RWPE1 (cell line): ENCODE data around the gene SLC25A52.

Source experiments
- CTCF ChIA-PET: fragments of 350-600 bp; sonication (Branson Sonifier 250); formaldehyde crosslinking; extraction: SDS; loops from one replicate; lab custom pipeline; 2021; lab: Yijun Ruan, JAX
- POLR2A ChIA-PET: fragments of 400-600 bp; formaldehyde crosslinking; extraction: SDS; loops from one replicate; lab custom pipeline; 2020; ENCODE audit warnings: antibody characterized with exemption; ENCODE audit not compliant: low non-redundant PET; lab: Yijun Ruan, JAX
- DNase-seq: peaks from one replicate; pipeline ENCODE4 v3.0.0; 2012; ENCODE audit warnings: low spot score
- H3K27ac ChIP-seq: fragments of 450-650 bp; 2 replicates; pipeline ENCODE4 v1.5.1; 2017
- CTCF ChIP-seq: fragments of 450-650 bp; conservative IDR thresholded peaks from 2 replicates; pipeline ENCODE4 v1.5.1; 2017; ENCODE audit warnings: low read depth, mild to moderate bottlenecking

The SLC25A52 gene

GRCh38 chr18:31720867-31721266 is 39.8 kb downstream of the SLC25A52 start:
- DNase-seq, result no peak
- CTCF ChIA-PET, result interaction anchor here (0.7 kb wide), 1 partner anchor 277 kb away, joined by 3 read pairs; no protein-coding TSS in a partner anchor

GRCh38 chr18:31719363-31720006 is 41.2 kb downstream of the SLC25A52 start:
- ChIA-PET POLR2A (no interaction called here), CTCF (no interaction called here)

More at GRCh38 chr18:31720867-31721266, 39.8 kb downstream of the SLC25A52 start:
- POLR2A ChIA-PET, result no interaction called here
- no peak overlapping the region for H3K27ac ChIP-seq
- no peak for TF ChIP-seq CTCF

DNA sequence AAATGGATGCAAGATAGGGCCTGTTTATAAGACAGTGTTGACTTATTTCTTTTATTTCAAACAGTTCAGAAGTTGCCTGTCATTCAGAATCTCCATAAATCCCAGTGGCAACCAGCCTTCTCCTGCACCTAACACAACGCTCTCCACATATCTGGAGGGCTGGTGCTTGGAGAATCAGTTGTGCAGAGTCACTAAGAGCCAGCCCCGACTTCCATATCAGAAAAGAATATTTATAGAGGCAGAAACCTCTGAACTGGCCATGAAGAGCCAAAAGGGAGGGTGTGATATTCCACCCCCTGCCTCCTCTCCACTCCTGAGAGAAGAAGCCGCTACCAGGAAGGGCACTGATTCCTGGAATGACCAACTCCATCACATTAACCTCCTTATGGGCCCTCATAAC is 42.3 kb downstream of the SLC25A52 start:
- no peak for DNase-seq
- CTCF ChIA-PET, result no interaction called here
- no peak for TF ChIP-seq CTCF
- no peak overlapping the region for H3K27ac ChIP-seq
- POLR2A ChIA-PET, result no interaction called here

More at GRCh38 chr18:31719363-31720006, 41.2 kb downstream of the SLC25A52 start:
- no peak for TF ChIP-seq CTCF
- H3K27ac ChIP-seq, result no peak overlapping the region
- DNase-seq, result no peak

- POLR2A ChIA-PET, result no interaction called here
- CTCF ChIA-PET, result no interaction called here
- DNase-seq, result no peak
- no peak for TF ChIP-seq CTCF
- H3K27ac ChIP-seq, result no peak overlapping the region
Measured at GRCh38 chr18:31716362-31716761, 44.3 kb downstream of the SLC25A52 start.

- CTCF ChIA-PET, result interaction anchor here (0.8 kb wide), 1 partner anchor 1709 kb away, joined by 3 read pairs; no protein-coding TSS in a partner anchor
- POLR2A ChIA-PET, result no interaction called here
- no peak for TF ChIP-seq CTCF
Measured at GRCh38 chr18:31711365-31712172, 49.1 kb downstream of the SLC25A52 start.

GRCh38 chr18:31710826-31711225 is 49.9 kb downstream of the SLC25A52 start:
- no peak for TF ChIP-seq CTCF
- no peak overlapping the region for H3K27ac ChIP-seq
- POLR2A ChIA-PET, result no interaction called here
- CTCF ChIA-PET, result interaction anchor here (0.8 kb wide), 1 partner anchor 1708 kb away, joined by 3 read pairs; no protein-coding TSS in a partner anchor
- no peak for DNase-seq

More at GRCh38 chr18:31711365-31712172, 49.1 kb downstream of the SLC25A52 start:
- H3K27ac ChIP-seq, result no peak overlapping the region
- DNase-seq, result no peak
